NCI-H2029 treated with DMSO at 0.1 percent for 48 hours (cell line): ENCODE results near the gene ENKD1.

Experiments
- DNase-seq: peaks from one replicate; lab custom pipeline; 2025; lab: John Stamatoyannopoulos, UW

The ENKD1 gene

GRCh38 chr16:67648764-67649407 is 17.7 kb downstream of the ENKD1 start:
- DNase-seq, result no peak

DNA sequence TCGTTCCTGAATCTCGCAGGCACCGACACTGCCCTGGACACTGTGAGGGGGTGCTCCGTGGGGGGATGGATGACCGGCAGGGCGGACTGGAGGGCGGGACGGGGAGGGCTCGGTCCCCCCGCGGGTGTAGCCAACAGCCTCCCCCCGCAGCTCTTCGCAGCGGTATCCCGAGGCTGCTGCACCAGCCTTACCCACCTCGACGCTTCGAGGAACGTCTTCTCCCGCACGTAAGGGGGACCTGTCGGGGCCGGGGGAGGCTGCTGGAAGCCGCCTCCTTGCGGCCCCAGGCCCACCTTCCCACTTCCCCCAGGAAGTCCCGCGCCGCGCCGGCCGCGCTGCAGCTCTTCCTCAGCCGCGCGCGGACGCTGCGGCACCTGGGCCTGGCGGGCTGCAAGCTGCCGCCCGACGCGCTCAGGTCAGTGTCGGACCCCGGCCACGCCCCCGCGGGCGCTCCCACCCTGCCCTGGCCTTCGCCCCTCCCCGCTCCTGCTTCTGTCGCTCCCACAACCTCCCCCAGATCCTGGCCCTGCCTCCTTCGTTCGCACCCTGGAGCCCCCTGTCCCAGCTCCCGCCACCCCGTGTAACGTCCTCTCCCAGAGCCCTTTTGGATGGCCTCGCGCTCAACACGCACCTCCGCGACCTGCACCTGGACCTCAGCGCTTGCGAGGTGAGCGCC is 18.3 kb downstream of the ENKD1 start:
- no peak for DNase-seq

DNA sequence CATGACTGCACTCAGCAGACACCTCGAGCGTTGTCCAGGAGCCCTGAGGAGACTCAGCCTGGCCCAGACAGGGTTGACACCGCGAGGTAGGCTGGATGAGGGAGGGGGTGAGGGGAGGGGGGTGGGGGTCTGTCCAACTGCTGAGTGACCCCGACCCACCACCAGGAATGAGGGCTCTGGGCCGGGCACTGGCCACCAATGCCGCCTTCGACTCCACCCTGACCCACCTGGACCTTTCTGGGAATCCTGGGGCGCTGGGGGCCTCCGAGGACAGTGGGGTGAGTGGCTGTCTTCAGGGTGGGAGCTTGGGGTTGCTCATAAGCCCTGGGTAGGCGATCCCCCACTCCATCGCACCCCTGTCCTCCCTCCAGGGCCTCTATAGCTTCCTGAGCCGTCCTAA is 18.9 kb downstream of the ENKD1 start:
- no peak for DNase-seq

DNA sequence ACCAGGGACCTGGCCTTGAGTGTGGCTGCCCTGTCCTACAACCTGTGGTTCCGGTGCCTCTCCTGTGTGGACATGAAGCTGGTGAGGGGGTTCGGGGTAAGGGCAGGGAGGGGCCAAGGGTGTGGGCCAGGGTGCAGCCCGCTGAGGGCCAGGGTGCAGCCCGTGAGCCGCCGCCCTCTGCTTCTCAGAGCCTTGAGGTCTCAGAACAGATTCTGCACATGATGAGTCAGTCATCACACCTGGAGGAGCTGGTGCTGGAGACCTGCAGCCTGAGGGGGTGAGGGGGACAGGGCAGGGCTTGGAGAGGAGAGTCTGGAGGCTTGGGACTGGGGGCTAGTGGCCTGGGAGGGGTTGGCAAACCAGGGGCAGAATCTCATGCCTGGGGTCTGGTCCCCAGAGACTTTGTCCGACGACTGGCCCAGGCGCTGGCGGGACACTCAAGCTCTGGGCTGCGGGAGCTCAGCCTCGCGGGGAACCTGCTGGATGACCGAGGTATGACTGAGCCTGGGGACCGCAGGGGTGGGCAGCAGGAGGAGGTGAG is 19.4 kb downstream of the ENKD1 start:
- DNase-seq, result no peak

- DNase-seq, result no peak
These were observed 21.0 kb downstream of the ENKD1 start for GRCh38 chr16:67645397-67646121.

DNA sequence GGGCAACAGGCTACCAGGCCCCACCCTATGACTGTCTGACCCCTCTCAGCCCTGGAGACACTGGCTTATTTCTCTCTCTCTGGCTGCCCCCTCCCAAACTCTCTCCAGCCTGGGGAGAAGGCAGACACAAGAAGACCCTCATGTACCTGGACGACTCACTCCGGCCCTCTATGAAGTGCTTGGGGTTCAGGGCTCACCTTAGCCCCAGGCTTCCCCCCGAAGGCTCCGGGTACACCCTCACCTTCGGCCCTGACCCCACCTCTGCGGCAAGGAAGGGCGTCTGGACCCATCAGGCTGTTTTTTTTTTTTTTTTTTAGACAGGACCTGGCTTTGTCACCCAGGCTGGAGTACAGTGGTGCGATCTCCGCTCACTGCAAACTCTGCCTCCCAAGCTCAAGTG is 22.5 kb downstream of the ENKD1 start:
- DNase-seq, result no peak

DNA sequence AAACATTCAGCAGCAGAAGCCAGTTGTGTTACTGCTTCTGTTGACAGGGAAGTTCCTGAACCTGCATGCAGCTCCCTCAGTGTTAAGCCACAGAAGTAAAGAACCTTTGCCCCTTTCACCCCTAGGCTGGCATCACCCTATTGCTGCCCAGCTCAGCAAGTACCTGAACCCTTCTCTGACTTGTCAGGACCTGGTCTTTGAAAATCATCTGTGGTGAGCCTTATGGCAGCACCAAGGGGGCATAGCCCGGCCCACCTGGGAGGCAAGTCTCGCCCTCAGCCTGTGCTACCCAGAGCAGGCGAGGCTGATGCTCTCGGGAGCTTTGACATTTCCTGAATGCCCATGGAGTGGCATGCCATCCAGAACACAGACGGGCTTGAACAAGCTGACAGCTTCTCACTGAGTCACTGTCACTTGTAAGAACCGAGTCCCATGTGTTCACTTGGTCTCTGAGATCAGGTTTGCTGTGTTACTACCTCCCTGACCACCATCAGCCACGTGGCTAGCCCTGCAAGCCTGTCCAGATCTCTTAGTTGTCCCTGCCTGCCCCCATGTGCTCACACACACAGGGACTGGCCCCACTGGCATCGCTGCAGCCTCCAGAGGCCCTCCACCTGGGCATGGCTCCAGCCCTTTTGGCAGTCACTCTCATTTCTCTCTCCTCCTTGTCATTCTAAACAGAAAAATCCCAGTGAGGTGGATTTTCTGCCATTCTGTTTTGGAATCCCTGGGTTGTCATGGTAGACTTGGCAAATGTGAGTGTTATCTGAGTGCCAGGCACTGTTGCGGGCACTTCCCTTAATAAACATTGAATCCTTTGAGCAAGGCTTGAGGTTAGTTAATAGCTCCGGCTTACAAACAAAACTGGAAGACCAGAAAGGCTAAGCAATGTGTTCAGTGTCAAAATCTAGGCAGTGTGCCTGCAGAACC is 24.5 kb downstream of the ENKD1 start:
- DNase-seq, result peak; percentile 71

DNA sequence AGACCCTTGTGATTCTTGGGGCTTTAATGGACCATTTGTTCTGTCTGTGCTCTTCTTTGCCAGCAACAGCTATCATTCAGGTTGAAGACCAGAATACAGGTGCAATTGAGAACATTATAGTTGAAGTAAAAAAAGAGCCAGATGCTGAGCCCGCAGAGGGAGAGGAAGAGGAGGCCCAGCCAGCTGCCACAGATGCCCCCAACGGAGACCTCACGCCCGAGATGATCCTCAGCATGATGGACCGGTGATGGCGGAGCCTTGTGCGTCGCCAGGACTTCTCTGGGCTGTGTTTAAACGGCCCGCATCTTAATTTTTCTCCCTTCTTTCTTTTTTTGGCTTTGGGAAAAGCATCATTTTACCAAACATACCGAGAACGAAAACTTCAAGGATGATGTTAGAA is 28.9 kb downstream of the ENKD1 start:
- DNase-seq, result no peak

DNA sequence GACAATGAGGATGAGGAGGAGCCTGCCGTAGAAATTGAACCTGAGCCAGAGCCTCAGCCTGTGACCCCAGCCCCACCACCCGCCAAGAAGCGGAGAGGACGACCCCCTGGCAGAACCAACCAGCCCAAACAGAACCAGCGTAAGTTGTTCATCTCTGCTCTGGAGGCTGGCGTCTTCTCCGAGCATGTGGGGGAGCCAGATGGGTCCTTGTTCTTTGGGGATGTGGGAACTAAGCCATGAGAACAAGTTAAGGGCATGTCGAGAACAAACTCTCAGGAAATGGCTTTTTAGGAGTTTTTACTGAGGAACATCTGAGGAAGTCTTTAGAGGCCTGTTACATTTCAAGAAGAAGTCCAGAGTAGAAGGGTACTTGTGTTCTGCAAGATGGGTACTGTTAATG is 29.8 kb downstream of the ENKD1 start:
- DNase-seq, result no peak

- DNase-seq, result no peak
These were observed 34.0 kb downstream of the ENKD1 start for GRCh38 chr16:67632415-67633172.

GRCh38 chr16:67628216-67628615 is 38.3 kb downstream of the ENKD1 start:
- no peak for DNase-seq

GRCh38 chr16:67613808-67614207 is 52.7 kb downstream of the ENKD1 start:
- no peak for DNase-seq
